HepG2 (cell line): Measurements from ENCODE around the gene GCN1. TPM values are rescaled to one million over a fixed set of nuclear protein-coding genes. Genes with fewer than 3 reads are reported as not detected.

Experiments used
- AHDC1 ChIP-seq: sonication (generic); formaldehyde crosslinking; IDR thresholded peaks from 2 replicates; pipeline ENCODE4 v1.5.1; 2020; ENCODE audit warnings: mild to moderate bottlenecking, missing genetic modification reagents, borderline replicate concordance
- ATRX ChIP-seq: sonication (generic); formaldehyde crosslinking; IDR thresholded peaks from 2 replicates; pipeline ENCODE4 v1.4.0; 2020; ENCODE audit warnings: missing genetic modification reagents, borderline replicate concordance
- DMTF1 ChIP-seq: sonication (generic); formaldehyde crosslinking; IDR thresholded peaks from 2 replicates; pipeline ENCODE4 v1.4.0; 2020; ENCODE audit warnings: mild to moderate bottlenecking, missing genetic modification reagents
- GATAD1 ChIP-seq: IDR thresholded peaks from 2 replicates; pipeline ENCODE4 v1.6.1; 2016; ENCODE audit warnings: missing genetic modification reagents, missing compliant biosample characterization
- HES4 ChIP-seq: sonication (generic); formaldehyde crosslinking; IDR thresholded peaks from 2 replicates; pipeline ENCODE4 v1.9.0; 2021; ENCODE audit warnings: mild to moderate bottlenecking, missing genetic modification reagents, borderline replicate concordance
- MZF1 ChIP-seq: sonication (generic); formaldehyde crosslinking; IDR thresholded peaks from 2 replicates; pipeline ENCODE4 v1.8.1; 2023; ENCODE audit warnings: mild to moderate bottlenecking, missing genetic modification reagents, borderline replicate concordance
- NFKBIZ ChIP-seq: IDR thresholded peaks from 2 replicates; pipeline ENCODE4 v1.6.1; 2018; ENCODE audit warnings: missing genetic modification reagents, missing compliant biosample characterization
- PBX2 ChIP-seq: IDR thresholded peaks from 2 replicates; pipeline ENCODE4 v1.6.1; 2016; ENCODE audit warnings: control low read depth
- SMARCC2 ChIP-seq: fragments of 450-650 bp; IDR thresholded peaks from 2 replicates; pipeline ENCODE4 v1.6.1; 2017; ENCODE audit warnings: antibody characterized with exemption, mild to moderate bottlenecking
- U2AF2 ChIP-seq: fragments of 200-400 bp; formaldehyde crosslinking; IDR thresholded peaks from 2 replicates; pipeline ENCODE4 v1.6.1; 2017; ENCODE audit warnings: low read depth, mild to moderate bottlenecking, low read length
- ZNF12 ChIP-seq: sonication (generic); formaldehyde crosslinking; IDR thresholded peaks from 2 replicates; pipeline ENCODE4 v1.5.0; 2020; ENCODE audit warnings: missing genetic modification reagents
- ZNF24 ChIP-seq: fragments of 450-650 bp; IDR thresholded peaks from 2 replicates; pipeline ENCODE4 v1.6.1; 2017; ENCODE audit warnings: antibody characterized with exemption, mild to moderate bottlenecking
- ZNF251 ChIP-seq: sonication (generic); formaldehyde crosslinking; IDR thresholded peaks from 2 replicates; pipeline ENCODE4 v1.9.0; 2021; ENCODE audit warnings: mild to moderate bottlenecking, missing genetic modification reagents
- ZNF432 ChIP-seq: sonication (generic); formaldehyde crosslinking; IDR thresholded peaks from 2 replicates; pipeline ENCODE4 v1.5.0; 2020; ENCODE audit warnings: missing genetic modification reagents, mild to moderate bottlenecking, borderline replicate concordance
- ZNF446 ChIP-seq: sonication (generic); formaldehyde crosslinking; IDR thresholded peaks from 2 replicates; pipeline ENCODE4 v1.5.0; 2020; ENCODE audit warnings: mild to moderate bottlenecking, missing genetic modification reagents
- ZNF451 ChIP-seq: sonication (generic); formaldehyde crosslinking; IDR thresholded peaks from 2 replicates; pipeline ENCODE4 v1.5.0; 2020; ENCODE audit warnings: mild to moderate bottlenecking, missing genetic modification reagents
- ZNF543 ChIP-seq: sonication (generic); formaldehyde crosslinking; IDR thresholded peaks from 2 replicates; pipeline ENCODE4 v1.4.0; 2020; ENCODE audit warnings: mild to moderate bottlenecking, missing genetic modification reagents
- ZNF546 ChIP-seq: sonication (generic); formaldehyde crosslinking; conservative IDR thresholded peaks from 2 replicates; pipeline ENCODE4 v1.8.1; 2023; ENCODE audit warnings: mild to moderate bottlenecking, missing genetic modification reagents
- ZNF556 ChIP-seq: sonication (generic); formaldehyde crosslinking; IDR thresholded peaks from 2 replicates; pipeline ENCODE4 v1.4.0; 2020; ENCODE audit warnings: mild to moderate bottlenecking, missing genetic modification reagents, borderline replicate concordance
- ZSCAN20 ChIP-seq: sonication (generic); formaldehyde crosslinking; IDR thresholded peaks from 2 replicates; pipeline ENCODE4 v1.4.0; 2020; ENCODE audit warnings: missing genetic modification reagents, mild to moderate bottlenecking, borderline replicate concordance
- ZSCAN30 ChIP-seq: sonication (generic); formaldehyde crosslinking; IDR thresholded peaks from 2 replicates; pipeline ENCODE4 v1.5.0; 2020; ENCODE audit warnings: mild to moderate bottlenecking, missing genetic modification reagents
- polyA plus RNA-seq, 8 experiments: library from polyadenylated mRNA; depleted of rRNA in 3 of 8; stranded (reverse) in 7 of 8; unstranded in 1 of 8; fragments of >200 nt; fragmentation: Illumina TruSeq in 4 of 8; extraction: Trizol in 4 of 8; gene quantifications; 2 replicates each; pipeline versions ENCODE4 v1.2.1 to v1.2.3, GENCODE V29; 2011 to 2016; ENCODE audit warnings: low read depth in 4 of 8, missing spikeins in 1 of 8, mixed read lengths in 1 of 8; ENCODE audit not compliant: insufficient read depth in 1 of 8
- total RNA-seq, 5 experiments: library from RNA; depleted of rRNA; stranded (reverse); fragments of >200 nt; fragmentation: Illumina TruSeq; extraction: Trizol; gene quantifications; 2 replicates each; pipeline ENCODE4 v1.2.3, GENCODE V29; 2016; ENCODE audit warnings: low read depth in 1 of 5

GCN1 gene
- total and polyA plus RNA-seq, 2 of the 13 experiments (the other 11 are each of a cell fraction or from before 2014, with no cell fraction given), result 58.2 to 83.0 TPM

GRCh38 chr12:120116792-120117651, 77.5 kb downstream of the GCN1 start (continued):
- TF ChIP-seq AHDC1 (CRISPR knock-in tag) (no peak), U2AF2 (no peak), NFKBIZ (no peak), ZNF543 (CRISPR knock-in tag) (peak; percentile 86), ZSCAN30 (no peak), ZNF251 (CRISPR knock-in tag) (no peak), ZNF12 (CRISPR knock-in tag) (no peak), ZNF546 (CRISPR knock-in tag) (peak; percentile 65; the same call in 1 of the 2 replicates), SMARCC2 (no peak), HES4 (peak; percentile 74), MZF1 (CRISPR knock-in tag) (no peak), ZNF451 (peak; percentile 81; the same call in 1 of the 2 replicates), ZNF24 (no peak), GATAD1 (CRISPR knock-in tag) (peak; percentile 65; the same call in 1 of the 2 replicates), ZNF446 (CRISPR knock-in tag) (no peak), PBX2 (no peak), ATRX (CRISPR knock-in tag) (no peak), ZNF432 (CRISPR knock-in tag) (no peak), ZSCAN20 (CRISPR knock-in tag) (peak; percentile 89; the same call in 1 of the 2 replicates), DMTF1 (CRISPR knock-in tag) (0 out of 2 replicates have a peak, but pooled peaks have one; percentile 72), ZNF556 (no peak; the same call in 1 of the 2 replicates)
